ENCODE measurements around the gene MPV17. TPM values are rescaled to one million over a fixed set of nuclear protein-coding genes. Genes with fewer than 3 reads are reported as not detected.
A peak's percentile ranks its signal among the peaks of the same experiment; 100 is the strongest.
"Not testable (repeated sequence)": the region's sequence is repeated elsewhere in the genome, so short reads cannot be mapped to it uniquely, and the experiment has no call there.

Gene MPV17
- polyA plus RNA-seq, 1 donor from 2014 or later, result 96.1 TPM

DNA sequence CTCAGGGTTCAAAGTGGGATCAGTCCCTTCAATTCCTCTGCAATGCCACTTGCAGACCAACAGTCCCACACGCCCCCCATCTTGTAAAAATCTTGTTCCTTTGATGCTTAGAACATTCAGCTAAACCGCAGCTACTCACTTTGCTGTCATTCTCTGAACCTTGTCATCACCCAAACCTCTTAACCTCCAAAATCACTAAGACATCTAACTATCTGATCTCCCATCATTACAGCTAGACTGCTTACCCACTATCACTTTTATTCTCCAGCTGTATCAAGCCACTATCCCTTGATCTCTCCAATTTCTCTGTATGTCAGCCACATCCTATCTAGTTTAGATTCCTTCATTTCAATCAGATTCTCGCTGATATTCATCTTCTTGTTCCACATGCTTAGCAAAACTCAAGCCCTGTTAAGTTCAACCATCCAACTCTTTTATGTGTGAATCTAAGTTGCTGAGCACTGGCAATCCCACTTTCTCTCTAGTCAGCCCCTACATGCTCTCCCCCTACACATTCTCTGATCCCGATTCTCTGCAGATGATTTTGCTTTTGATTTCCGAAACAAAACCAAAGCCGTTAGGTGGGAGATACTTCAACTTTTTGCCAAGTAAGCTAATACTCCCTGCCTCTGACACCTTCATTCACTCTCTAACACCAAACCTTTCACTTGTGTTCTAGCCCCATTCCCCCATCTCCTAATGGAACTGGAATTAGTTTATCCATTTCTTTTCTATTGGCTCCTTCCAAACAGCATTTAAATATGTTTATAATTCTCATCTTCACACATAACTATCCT is 29.1 kb upstream of the MPV17 start:
- H3K9me3 Mint-ChIP-seq, result no peaks in the 10 kb centered on the region
- H3K27me3 Mint-ChIP-seq, result no peaks in the 10 kb centered on the region
- H3K36me3 Mint-ChIP-seq, result peaks cover 3% of the 10 kb centered on the region
- peak overlapping the region in 2 of 4 donors; percentile 5 to 34 for H3K4me3 Mint-ChIP-seq
- H3K27ac Mint-ChIP-seq, result no peak overlapping the region
- peaks cover 37 to 47% (median 43%) of the 10 kb centered on the region in 3 donors for H3K4me1 Mint-ChIP-seq

DNA sequence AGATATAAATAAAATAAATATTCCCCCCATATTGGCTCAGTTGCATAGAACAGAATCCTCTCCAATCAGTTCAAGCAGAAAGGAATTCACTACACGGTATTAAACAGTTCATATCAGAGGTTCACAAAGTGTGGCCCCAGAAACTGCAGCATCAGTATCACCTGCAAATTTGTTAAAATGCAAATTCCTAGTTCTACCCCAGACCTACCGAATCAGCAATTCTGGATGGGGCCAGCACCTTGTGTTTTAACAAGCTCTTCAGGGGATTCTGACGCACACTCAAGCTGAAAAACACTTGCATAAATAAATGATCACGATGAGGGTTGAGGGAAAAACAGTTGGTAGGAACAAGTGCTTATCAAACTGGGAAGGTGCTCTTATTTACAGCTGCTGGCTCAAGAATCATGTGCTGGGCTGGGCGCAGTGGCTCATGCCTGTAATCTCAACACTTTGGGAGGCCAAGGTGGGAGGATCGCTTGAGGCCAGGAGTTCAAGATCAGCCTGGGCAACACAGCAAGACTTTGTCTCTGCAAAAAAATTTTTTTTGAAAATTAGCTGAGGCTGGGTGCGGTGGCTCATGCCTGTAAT is 27.3 kb upstream of the MPV17 start:
- Mint-ChIP-seq H3K27ac (peak overlapping the region in 1 of 3 donors; percentile 39), H3K9me3 (no peaks in the 10 kb centered on the region), H3K4me3 (no peak overlapping the region), H3K27me3 (no peaks in the 10 kb centered on the region), H3K4me1 (peaks cover 31 to 36% (median 33%) of the 10 kb centered on the region in 3 donors), H3K36me3 (peaks cover 3% of the 10 kb centered on the region)

DNA sequence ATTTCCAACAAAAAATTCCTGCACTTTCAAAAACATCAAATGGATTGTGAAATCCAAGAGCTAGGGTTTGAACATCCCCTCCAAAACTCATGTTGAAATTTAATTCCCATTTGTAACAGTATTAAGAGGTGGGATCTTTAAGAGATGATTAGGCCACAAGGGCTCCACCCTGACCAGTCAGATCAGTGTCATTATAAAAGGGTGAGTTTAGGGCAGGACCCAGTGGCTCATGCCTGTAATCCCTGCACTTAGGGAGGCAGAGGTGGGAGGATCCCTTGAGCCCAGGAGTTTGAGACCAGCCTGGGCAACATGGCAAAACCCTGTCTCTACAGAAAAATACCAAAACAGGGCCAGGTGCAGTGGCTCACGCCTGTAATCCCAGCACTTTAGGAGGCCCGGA is 24.7 kb upstream of the MPV17 start:
- Mint-ChIP-seq H3K4me3 (no peak overlapping the region), H3K4me1 (peaks cover 18 to 30% (median 26%) of the 10 kb centered on the region in 3 donors), H3K27ac (peak overlapping the region in 1 of 3 donors; percentile 57), H3K36me3 (peaks cover 3% of the 10 kb centered on the region), H3K27me3 (no peaks in the 10 kb centered on the region), H3K9me3 (no peaks in the 10 kb centered on the region)

DNA sequence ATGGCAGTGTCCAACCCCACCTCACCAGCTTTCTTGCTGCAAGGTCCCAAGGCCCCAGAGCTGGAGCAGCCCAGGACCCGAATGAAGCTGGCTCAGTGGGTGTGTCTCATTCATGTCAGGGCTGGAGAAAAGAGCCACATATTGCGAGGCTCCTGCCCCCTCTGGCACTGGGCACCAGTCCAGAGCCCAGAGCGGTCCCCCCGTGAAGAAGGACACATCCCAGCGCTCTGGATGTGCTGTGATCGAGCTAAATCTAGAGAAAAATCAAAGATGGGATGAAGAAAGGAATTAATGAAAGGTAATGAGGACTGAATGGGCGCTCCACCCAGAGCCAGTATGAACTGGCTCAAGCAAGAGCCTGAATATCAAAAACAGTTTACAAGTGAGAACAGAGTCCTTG is 13.3 kb upstream of the MPV17 start:
- H3K36me3 Mint-ChIP-seq, result peaks cover 14% of the 10 kb centered on the region
- H3K27ac Mint-ChIP-seq, result no peak overlapping the region
- H3K27me3 Mint-ChIP-seq, result no peaks in the 10 kb centered on the region
- no peak overlapping the region for H3K4me3 Mint-ChIP-seq
- no peaks in the 10 kb centered on the region for H3K9me3 Mint-ChIP-seq
- H3K4me1 Mint-ChIP-seq, result no peaks in the 10 kb centered on the region

DNA sequence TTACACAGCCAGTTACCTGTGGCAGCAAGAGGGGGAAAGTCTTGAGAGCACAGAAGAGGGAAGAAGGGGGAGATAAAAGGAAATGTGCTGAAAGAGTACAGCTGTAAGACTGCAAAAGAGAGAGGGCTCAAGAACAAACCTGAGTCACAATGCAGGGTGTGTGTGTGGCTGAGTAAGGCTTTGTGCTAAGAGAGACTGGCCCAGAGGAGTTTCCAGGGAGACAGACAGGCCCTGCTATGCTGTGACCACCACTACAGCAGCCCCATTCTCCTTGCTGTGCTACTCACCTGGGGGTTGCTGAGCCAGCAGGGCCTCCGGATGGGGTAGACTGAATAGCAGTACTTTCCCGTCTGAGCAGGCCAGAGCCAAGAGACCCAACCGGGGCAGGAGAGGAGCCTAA is 12.4 kb upstream of the MPV17 start:
- H3K36me3 Mint-ChIP-seq, result peaks cover 12% of the 10 kb centered on the region
- H3K27me3 Mint-ChIP-seq, result no peaks in the 10 kb centered on the region
- no peak overlapping the region for H3K4me3 Mint-ChIP-seq
- H3K27ac Mint-ChIP-seq, result no peak overlapping the region
- no peaks in the 10 kb centered on the region for H3K4me1 Mint-ChIP-seq
- no peaks in the 10 kb centered on the region for H3K9me3 Mint-ChIP-seq

DNA sequence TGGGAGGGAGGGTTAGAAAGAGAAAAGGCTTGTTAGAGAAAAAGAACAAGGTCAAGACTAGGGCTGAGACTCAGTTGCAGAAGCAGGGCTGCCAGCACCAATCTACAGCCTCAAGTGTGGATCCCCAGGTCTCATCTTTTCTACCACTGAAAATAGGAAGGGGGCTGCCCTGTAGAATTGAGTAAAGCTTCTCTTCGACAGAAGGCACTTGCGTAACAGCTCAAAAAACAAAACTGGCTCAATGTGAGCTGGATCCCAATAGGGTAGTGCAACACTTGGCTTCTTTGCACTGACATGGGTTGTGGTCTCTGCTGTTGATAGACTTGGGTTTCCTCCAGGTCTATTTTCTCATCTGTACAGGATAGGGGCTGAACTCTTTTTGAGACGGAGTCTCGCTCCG is 1.8 kb upstream of the MPV17 start:
- peaks cover 4% of the 10 kb centered on the region for H3K36me3 Mint-ChIP-seq
- no peaks in the 10 kb centered on the region for H3K9me3 Mint-ChIP-seq
- H3K4me1 Mint-ChIP-seq, result peaks cover 12 to 15% (median 15%) of the 10 kb centered on the region in 3 donors
- H3K4me3 Mint-ChIP-seq, result peak overlapping the region in 3 of 4 donors; percentile 21 to 99 (median 32)
- H3K27me3 Mint-ChIP-seq, result no peaks in the 10 kb centered on the region
- H3K27ac Mint-ChIP-seq, result peak overlapping the region; percentile 65 to 99 (median 89)

DNA sequence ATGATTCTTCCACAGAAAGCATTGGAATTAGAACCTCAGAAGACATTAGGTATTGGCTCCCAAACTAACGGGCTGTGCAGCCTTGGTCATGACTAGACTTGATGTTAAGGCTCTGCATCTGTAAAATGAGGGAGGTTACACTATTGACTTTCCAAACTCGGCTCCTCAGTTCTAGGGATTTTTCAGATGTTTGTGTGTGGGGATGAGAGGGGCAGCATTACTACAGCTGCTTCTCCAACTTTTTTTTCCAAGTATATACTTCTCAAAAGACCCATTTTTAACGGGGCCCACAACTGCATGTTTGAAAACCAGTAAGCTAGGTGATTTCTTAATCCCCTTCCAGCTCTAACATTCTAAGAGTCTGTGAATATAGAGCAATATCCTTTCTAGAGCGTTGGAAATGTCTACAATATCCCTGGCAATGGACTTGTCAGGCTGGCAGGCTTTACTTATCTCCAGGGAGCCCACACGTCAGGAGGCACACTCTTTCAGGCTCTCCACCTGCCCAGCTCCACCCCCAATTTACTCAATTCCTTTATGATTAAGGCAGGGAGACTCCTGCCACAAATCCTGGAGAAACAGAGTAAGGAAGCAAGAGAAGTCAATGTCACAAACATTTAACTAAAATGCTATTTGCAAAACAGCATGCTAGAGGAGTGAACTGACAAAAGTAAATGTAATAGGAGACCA is 844 bp upstream of the MPV17 start:
- H3K27ac Mint-ChIP-seq, result peak overlapping the region; percentile 92 to 99 (median 94)
- no peaks in the 10 kb centered on the region for H3K27me3 Mint-ChIP-seq
- peaks cover 12 to 15% (median 15%) of the 10 kb centered on the region in 3 donors for H3K4me1 Mint-ChIP-seq
- no peaks in the 10 kb centered on the region for H3K9me3 Mint-ChIP-seq
- H3K36me3 Mint-ChIP-seq, result peaks cover 4% of the 10 kb centered on the region
- H3K4me3 Mint-ChIP-seq, result peak overlapping the region; percentile 87 to 99 (median 98)

DNA sequence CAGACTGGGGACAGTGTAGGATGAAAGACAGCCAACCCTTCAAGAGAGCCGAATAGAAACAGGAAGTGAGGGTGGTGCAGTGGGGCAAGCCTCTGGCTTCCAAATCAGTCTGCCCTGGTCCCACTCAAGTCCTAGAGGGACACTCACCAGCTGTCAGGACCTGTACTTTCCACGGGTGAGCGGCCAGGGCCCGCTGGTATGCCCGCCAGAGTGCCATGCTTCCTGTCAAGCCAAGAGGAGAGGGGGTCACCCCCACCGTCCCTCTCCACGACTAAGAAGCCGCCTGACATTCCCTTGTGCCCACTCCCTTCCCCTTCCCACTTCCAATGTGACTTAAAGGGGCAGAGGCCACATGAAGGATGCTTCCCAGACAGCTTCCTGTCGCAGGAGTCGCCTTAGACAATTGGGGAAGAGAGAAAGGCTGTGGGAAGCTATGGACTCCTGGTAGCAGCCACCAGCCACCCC is 564 bp downstream of the MPV17 start:
- H3K36me3 Mint-ChIP-seq, result peaks cover 5% of the 10 kb centered on the region
- no peaks in the 10 kb centered on the region for H3K27me3 Mint-ChIP-seq
- H3K4me1 Mint-ChIP-seq, result peaks cover 12 to 15% (median 15%) of the 10 kb centered on the region in 3 donors
- no peaks in the 10 kb centered on the region for H3K9me3 Mint-ChIP-seq
- H3K4me3 Mint-ChIP-seq, result peak overlapping the region; percentile 87 to 99 (median 98)
- H3K27ac Mint-ChIP-seq, result peak overlapping the region; percentile 92 to 99 (median 94)

DNA sequence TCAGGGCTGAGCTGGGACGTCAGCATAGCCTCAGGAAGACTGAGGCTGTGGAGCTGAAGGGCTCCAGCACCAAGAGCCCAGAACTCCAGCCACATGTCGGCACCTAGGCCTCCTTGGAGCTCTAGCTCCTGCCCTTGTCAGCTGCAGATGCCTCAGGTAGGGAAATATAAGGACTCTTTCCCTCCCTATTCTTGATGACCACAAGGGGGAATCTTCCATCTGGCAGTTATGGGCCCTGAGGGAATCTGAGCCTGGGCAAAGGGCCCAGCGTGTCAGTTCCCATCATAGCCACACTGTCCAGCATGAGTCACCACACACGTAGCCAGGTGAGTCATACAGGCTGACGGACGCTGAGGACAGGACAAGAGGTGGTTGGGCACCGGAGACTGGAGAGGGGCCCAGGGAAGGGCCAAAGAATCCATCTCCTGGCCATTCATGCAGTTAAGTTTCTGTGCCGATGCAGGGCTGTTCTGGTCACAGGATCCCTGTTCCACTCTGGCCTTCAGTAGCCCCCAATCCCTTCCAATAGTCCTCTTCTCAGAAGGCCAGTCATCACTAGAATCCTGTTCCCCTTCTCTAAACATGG is 1.8 kb downstream of the MPV17 start:
- Mint-ChIP-seq H3K36me3 (peaks cover 2% of the 10 kb centered on the region), H3K9me3 (no peaks in the 10 kb centered on the region), H3K27me3 (no peaks in the 10 kb centered on the region), H3K27ac (peak overlapping the region in 1 of 3 donors; percentile 71), H3K4me1 (peaks cover 12 to 15% (median 15%) of the 10 kb centered on the region in 3 donors), H3K4me3 (peak overlapping the region in 1 of 4 donors; percentile 2)

DNA sequence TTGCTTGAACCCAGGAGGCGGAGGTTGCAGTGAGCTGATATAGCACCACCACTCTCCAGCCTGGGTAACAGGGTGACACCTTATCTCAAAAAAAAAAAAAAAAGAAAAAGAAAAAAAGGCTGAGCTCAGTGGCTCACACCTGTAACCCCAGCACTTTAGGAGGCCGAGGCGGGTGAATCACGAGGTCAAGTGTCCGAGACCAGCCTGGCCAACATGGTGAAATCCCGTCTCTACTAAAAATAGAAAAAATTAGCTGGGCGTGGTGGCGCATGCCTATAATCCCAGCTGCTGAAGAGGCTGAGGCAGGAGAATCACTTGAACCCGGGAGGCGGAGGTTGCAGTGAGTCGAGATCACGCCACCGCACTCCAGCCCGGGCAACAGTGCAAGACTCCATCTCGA is 3.1 kb downstream of the MPV17 start:
- H3K4me3 Mint-ChIP-seq, result not testable (repeated sequence)
- peaks cover 12 to 15% (median 15%) of the 10 kb centered on the region in 3 donors for H3K4me1 Mint-ChIP-seq

DNA sequence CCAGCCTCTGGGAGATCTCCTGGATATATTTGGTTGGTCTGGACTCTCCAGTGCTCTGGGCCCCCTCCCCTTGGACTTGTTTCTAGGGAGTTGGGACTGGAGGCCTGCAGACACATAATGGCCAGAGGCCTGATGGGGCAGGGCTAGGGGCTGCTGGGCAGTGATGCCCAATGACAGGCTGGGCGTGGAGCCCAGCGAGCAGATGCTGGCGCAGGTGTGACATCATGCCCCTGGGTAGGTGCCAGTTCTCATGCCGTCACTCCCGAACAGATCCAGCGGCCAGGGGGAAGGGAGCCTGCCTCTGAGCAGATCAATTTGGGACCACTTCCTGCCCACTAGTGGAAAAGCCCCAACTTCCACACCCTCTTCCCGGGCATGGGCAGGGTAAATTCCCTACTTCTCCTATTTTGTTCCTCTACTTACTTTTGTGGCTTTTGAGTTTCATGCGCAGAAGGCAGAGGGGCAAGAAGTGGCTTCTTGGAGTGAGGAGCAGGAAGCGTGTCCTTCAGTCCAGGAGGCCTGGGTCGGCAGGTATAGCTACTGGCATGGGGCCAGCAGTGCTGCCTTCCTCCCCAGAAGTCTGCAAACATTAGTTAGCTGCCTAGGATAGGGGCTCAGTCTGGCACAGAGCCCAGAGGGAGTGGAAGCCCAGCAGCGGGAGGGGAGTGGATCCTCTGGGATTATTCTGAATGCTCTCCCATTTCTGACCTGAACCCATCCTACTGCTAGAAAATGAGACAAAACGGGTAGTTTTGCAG is 6.1 kb downstream of the MPV17 start:
- Mint-ChIP-seq H3K9me3 (no peaks in the 10 kb centered on the region), H3K4me1 (peaks cover 0 to 5% (median 2%) of the 10 kb centered on the region in 3 donors), H3K27ac (peak overlapping the region in 1 of 3 donors; percentile 39), H3K36me3 (peaks cover 5% of the 10 kb centered on the region), H3K27me3 (no peaks in the 10 kb centered on the region), H3K4me3 (no peak overlapping the region)

More for the DNA sequence above, 3.1 kb downstream of the MPV17 start:
- H3K27me3 Mint-ChIP-seq, H3K36me3 Mint-ChIP-seq, H3K27ac Mint-ChIP-seq, H3K9me3 Mint-ChIP-seq: not testable (repeated sequence)

DNA sequence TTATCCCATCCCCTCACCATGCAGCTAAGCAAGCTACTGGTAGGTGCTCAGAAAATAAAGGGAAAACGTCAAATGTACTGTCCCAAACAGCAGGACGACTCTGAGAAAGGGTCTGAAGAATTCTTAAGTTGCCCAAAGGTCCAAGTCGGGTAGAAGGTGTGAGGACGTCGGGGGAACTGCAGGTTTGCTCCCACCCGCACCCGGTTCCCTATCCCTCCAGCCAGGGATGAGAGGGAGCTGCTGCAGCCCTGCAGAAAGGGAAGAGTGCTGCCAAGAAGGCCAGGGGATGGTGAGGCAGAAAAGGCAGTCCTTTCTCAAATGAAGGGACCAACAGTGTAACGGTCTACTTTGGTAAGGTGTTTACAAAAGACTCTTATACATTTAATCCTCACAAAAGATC is 7.8 kb downstream of the MPV17 start:
- Mint-ChIP-seq H3K27me3 (no peaks in the 10 kb centered on the region), H3K4me3 (no peak overlapping the region), H3K9me3 (no peaks in the 10 kb centered on the region), H3K36me3 (peaks cover 8% of the 10 kb centered on the region), H3K4me1 (no peaks in the 10 kb centered on the region), H3K27ac (no peak overlapping the region)

DNA sequence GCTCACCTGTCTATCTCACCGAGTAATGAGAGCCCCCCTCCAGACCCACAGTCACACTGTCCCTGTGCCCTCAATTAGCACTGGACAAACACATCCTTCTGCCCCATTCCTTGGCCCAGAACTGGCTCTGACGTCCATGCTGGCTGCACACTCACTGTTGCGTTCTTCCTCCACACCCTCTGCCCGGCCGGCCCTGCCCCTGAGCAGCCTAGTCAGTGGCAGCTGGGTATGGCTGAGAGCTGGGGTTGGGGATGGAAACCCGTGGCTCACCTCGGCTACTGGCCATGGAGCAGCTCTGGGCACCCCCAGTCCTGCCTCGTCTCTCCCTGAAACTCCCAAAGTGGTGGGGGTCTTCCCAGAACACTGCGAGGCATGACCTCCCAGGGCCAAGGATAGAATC is 8.2 kb downstream of the MPV17 start:
- H3K4me3 Mint-ChIP-seq, result no peak overlapping the region
- H3K27ac Mint-ChIP-seq, result no peak overlapping the region
- H3K9me3 Mint-ChIP-seq, result no peaks in the 10 kb centered on the region
- no peaks in the 10 kb centered on the region for H3K27me3 Mint-ChIP-seq
- H3K4me1 Mint-ChIP-seq, result no peaks in the 10 kb centered on the region
- H3K36me3 Mint-ChIP-seq, result peaks cover 10% of the 10 kb centered on the region

DNA sequence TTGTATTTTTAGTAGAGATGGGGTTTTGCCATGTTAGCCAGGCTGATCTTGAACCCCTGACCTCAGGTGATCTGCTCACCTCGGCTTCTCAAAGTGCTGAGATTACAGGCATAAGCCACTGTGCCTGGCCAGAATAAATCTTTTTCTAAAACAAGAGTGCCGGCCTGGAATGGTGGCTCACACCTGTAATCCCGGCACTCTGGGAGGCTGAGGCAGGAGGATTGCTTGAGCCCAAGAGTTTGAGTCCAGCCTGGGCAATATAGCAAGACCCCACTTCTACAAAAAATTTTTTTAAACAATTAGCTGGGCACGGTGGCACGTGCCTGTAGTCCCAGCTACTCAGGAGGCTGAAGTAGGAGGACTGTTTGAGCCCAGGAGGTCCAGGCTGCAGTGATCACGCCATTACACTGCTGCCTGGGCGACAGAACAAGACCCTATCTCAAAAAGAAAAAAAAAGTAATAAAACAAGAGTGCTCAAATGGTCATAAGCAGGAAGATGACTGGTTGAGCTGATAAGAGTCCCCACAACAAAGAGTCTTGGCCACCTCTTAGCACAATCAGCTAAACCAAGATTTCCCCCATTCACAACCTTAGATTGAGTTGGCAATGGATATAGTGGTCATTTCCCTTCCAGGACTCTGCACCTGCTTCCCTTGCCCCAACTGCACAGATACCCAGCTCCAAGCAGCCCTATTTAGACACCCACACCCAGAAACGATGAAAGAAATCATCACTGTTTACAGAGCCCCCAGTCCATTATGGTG is 8.8 kb downstream of the MPV17 start:
- Mint-ChIP-seq H3K9me3 (no peaks in the 10 kb centered on the region), H3K36me3 (peaks cover 11% of the 10 kb centered on the region), H3K27me3 (no peaks in the 10 kb centered on the region), H3K4me3 (no peak overlapping the region), H3K4me1 (no peaks in the 10 kb centered on the region), H3K27ac (no peak overlapping the region)

All from IgD-negative memory B cell (primary cell).